ENCODE data around the gene OTUD7B.

- TF ChIP-seq EZH2 (IDR thresholded peaks at IDR 0.05; ENCODE audit: borderline replicate concordance, insufficient read depth, low read depth, low read length, poor library complexity, severe bottlenecking) (no peak), CTCF (IDR thresholded peaks at IDR 0.05) (no peak)
These were observed 40.5 kb upstream of the OTUD7B start for GRCh38 chr1:150051089-150051373.

Data from B cell (primary cell).